GM12878 (cell line): ENCODE measurements around the gene NAT14. TPM values are rescaled to one million over a fixed set of nuclear protein-coding genes. Genes with fewer than 3 reads are reported as not detected.

Experiments used
- ATAC-seq: fragments of 200-7000 bp; cut with Tn5 transposase; 3 replicates; pipeline ENCODE4 v1.9.1; 2020; ENCODE audit warnings: mild to moderate bottlenecking, moderate library complexity
- BruUV-seq: library from RNA; stranded (reverse); fragments of 400-500 nt; replicated peaks from 2 replicates; lab custom pipeline; 2021; lab: Mats Ljungman, UMichigan
- CTCF ChIA-PET: fragments of 300-600 bp; sonication (Branson Sonifier 250); formaldehyde crosslinking; extraction: SDS; loops from one replicate; lab custom pipeline; 2021; ENCODE audit warnings: inconsistent platforms; lab: Yijun Ruan, JAX
- POLR2A ChIA-PET: fragments of 350-600 bp; formaldehyde crosslinking; extraction: SDS; loops from one replicate; lab custom pipeline; 2021; ENCODE audit warnings: inconsistent platforms; lab: Charles Lee
- RAD21 ChIA-PET: fragments of 300-600 bp; sonication (Branson Sonifier 250); formaldehyde crosslinking; loops from one replicate; lab custom pipeline; 2023; ENCODE audit warnings: antibody characterized with exemption; ENCODE audit not compliant: unreplicated experiment; lab: Charles Lee
- SMC1A ChIA-PET: fragments of 300-600 bp; sonication (Branson Sonifier 250); formaldehyde crosslinking; loops from one replicate; lab custom pipeline; 2023; ENCODE audit not compliant: unreplicated experiment, uncharacterized antibody; lab: Charles Lee
- DNase-seq: peaks from one replicate; pipeline ENCODE4 v3.0.0-alpha.2; 2011; ENCODE audit warnings: low read depth, low spot score
- FAIRE-seq: peaks from 3 replicates; lab custom pipeline; 2011; peaks lifted over from hg19 to GRCh38; lab: Jason Lieb, UNC
- H2AFZ ChIP-seq: 2 replicates; pipeline ENCODE4 v1.6.0; 2011; ENCODE audit warnings: low read depth, low read length, control low read depth; ENCODE audit not compliant: control insufficient read depth
- H3K27ac ChIP-seq: 2 replicates; pipeline ENCODE4 v1.5.1; 2011; ENCODE audit warnings: control low read depth; ENCODE audit not compliant: control insufficient read depth, insufficient read depth
- H3K27me3 ChIP-seq, 2 experiments: replicated peaks in 1 of 2; 2 replicates each; pipeline versions ENCODE4 v1.6.0 to v1.6.1; 2011; ENCODE audit warnings: low read length in 1 of 2; ENCODE audit not compliant: control insufficient read depth in 2 of 2, insufficient read depth in 2 of 2
- H3K36me3 ChIP-seq, 2 experiments: 2 replicates each; pipeline ENCODE4 v1.5.1; 2011; ENCODE audit warnings: low read length in 1 of 2; ENCODE audit not compliant: control insufficient read depth in 2 of 2, insufficient read depth in 2 of 2
- H3K4me1 ChIP-seq: 2 replicates; pipeline ENCODE4 v1.6.1; 2011; ENCODE audit warnings: mild to moderate bottlenecking, low read length, moderate library complexity, mixed read lengths; ENCODE audit not compliant: control insufficient read depth, insufficient read depth
- H3K4me2 ChIP-seq: 2 replicates; pipeline ENCODE4 v1.6.0; 2011; ENCODE audit warnings: control low read depth; ENCODE audit not compliant: control insufficient read depth, insufficient read depth
- H3K4me3 ChIP-seq: fragments of 200-600 bp; sonication (generic); 2 replicates; pipeline ENCODE4 v1.5.1; 2016
- H3K79me2 ChIP-seq: 2 replicates; pipeline ENCODE4 v1.6.0; 2011; ENCODE audit warnings: low read length; ENCODE audit not compliant: control insufficient read depth, insufficient read depth
- H3K9ac ChIP-seq: 2 replicates; pipeline ENCODE4 v1.8.0; 2011; ENCODE audit warnings: low read length, control low read depth, mixed read lengths; ENCODE audit not compliant: control insufficient read depth, insufficient read depth
- H3K9me3 ChIP-seq: replicated peaks from 3 replicates; pipeline ENCODE4 v1.5.1; 2011; ENCODE audit warnings: mild to moderate bottlenecking, low read length; ENCODE audit not compliant: control insufficient read depth, insufficient read depth
- H4K20me1 ChIP-seq: 2 replicates; pipeline ENCODE4 v1.6.0; 2011; ENCODE audit not compliant: control insufficient read depth, insufficient read depth
- JUND ChIP-seq: IDR thresholded peaks from 2 replicates; pipeline ENCODE4 v1.6.1; 2012; ENCODE audit warnings: low read depth, mild to moderate bottlenecking, low read length, improper control_type of control experiment, moderate library complexity
- WGBS: methylation state at CpG from one replicate; pipeline ENCODE4 v1.1.6; 2016; ENCODE audit warnings: low lambda C conversion rate; ENCODE audit not compliant: insufficient replicate concordance, insufficient coverage; ENCODE audit errors: missing lambda C conversion rate; 5-methylcytosine and 5-hydroxymethylcytosine counted together
- in situ Hi-C: fragments of 300-500 bp; cut with MboI; formaldehyde crosslinking; loops from 9 replicates; pipeline ENCODE4 v1.14.3; 2018; ENCODE audit warnings: mixed read lengths
- intact Hi-C: fragments of 100-400 bp; cut with micrococcal nuclease; formaldehyde crosslinking; loops from one replicate; pipeline ENCODE4 v1.14.2; 2022; ENCODE audit not compliant: unreplicated experiment
- polyA plus RNA-seq, 11 experiments: library from polyadenylated mRNA; depleted of rRNA in 4 of 11; unstranded in 6 of 11; stranded (reverse) in 5 of 11; fragments of >200 nt; fragmentation: Nextera tagmentation in 4 of 11; fragmentation: Illumina TruSeq in 1 of 11; extraction: Ambion mirVana in 4 of 11; extraction: Trizol in 1 of 11; gene quantifications; 1 replicate in 1 of 11; 2 replicates in 10 of 11; pipeline versions ENCODE4 v1.2.1 to v1.2.3, GENCODE V29; 2011 to 2016; ENCODE audit warnings: inconsistent platforms in 2 of 11, missing spikeins in 2 of 11, low read depth in 1 of 11
- total RNA-seq, 4 experiments: library from RNA; depleted of rRNA in 3 of 4; stranded (reverse); fragments of >200 nt in 3 of 4; fragmentation: Illumina TruSeq in 1 of 4; extraction: Trizol in 1 of 4; gene quantifications; 2 replicates each; pipeline versions ENCODE4 v1.2.1 to v1.2.3, GENCODE V29; 2013 to 2021
- TF ChIP-seq, protein P1 (sequence below): fragments of 450-650 bp; IDR thresholded peaks from 2 replicates; pipeline ENCODE4 v1.6.1; 2017; ENCODE audit warnings: mild to moderate bottlenecking, moderate library complexity
- TF ChIP-seq, protein P2 (sequence below): IDR thresholded peaks from 2 replicates; pipeline ENCODE4 v1.6.1; 2011; ENCODE audit warnings: borderline replicate concordance, low read depth, mild to moderate bottlenecking, moderate library complexity, low read length; ENCODE audit not compliant: insufficient read depth, poor library complexity, severe bottlenecking
- TF ChIP-seq, protein P3 (sequence below): fragments of 450-650 bp; IDR thresholded peaks from 2 replicates; pipeline ENCODE4 v1.6.1; 2016; ENCODE audit warnings: mild to moderate bottlenecking

The NAT14 gene
- total and polyA plus RNA-seq, 10 of the 15 experiments (the other 5 are each of a cell fraction or from before 2014, with no cell fraction given), result 0.87 to 23.6 (median 9.7) TPM

DNA sequence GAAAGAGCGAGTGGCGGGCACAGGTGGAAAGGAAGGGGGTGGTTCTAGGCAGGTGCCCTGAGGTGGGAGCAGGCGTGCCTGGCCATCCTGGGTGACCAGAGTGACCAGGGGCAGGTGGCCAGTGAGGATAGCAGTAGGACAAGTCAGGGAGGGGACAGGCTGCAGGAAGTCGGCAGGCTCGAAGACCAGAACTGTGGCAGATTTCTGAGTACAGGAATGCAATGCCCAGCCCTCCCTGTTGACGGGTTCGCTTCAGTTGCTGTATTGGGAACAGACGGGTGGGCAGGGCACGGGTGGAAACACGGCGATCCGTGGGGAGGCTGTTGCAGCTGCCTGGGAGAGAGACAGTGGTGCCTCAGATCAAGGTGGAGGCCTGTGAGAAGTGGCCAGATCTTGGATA lies 6.6 kb upstream of the NAT14 start:
- CTCF ChIA-PET, result interaction anchor here (3.7 kb wide), 1 partner anchor 26 kb away, joined by 26 read pairs; no protein-coding TSS in a partner anchor
- H3K36me3 ChIP-seq, result peaks cover 0 to 6% of the 10 kb centered on the region in 2 experiments; a peak in 2 of 4 replicates
- no peaks in the 10 kb centered on the region for H4K20me1 ChIP-seq
- no peak overlapping the region for H2AFZ ChIP-seq
- no peak overlapping the region for H3K4me3 ChIP-seq
- no peak for TF ChIP-seq JUND
- TF ChIP-seq, protein P1, sequence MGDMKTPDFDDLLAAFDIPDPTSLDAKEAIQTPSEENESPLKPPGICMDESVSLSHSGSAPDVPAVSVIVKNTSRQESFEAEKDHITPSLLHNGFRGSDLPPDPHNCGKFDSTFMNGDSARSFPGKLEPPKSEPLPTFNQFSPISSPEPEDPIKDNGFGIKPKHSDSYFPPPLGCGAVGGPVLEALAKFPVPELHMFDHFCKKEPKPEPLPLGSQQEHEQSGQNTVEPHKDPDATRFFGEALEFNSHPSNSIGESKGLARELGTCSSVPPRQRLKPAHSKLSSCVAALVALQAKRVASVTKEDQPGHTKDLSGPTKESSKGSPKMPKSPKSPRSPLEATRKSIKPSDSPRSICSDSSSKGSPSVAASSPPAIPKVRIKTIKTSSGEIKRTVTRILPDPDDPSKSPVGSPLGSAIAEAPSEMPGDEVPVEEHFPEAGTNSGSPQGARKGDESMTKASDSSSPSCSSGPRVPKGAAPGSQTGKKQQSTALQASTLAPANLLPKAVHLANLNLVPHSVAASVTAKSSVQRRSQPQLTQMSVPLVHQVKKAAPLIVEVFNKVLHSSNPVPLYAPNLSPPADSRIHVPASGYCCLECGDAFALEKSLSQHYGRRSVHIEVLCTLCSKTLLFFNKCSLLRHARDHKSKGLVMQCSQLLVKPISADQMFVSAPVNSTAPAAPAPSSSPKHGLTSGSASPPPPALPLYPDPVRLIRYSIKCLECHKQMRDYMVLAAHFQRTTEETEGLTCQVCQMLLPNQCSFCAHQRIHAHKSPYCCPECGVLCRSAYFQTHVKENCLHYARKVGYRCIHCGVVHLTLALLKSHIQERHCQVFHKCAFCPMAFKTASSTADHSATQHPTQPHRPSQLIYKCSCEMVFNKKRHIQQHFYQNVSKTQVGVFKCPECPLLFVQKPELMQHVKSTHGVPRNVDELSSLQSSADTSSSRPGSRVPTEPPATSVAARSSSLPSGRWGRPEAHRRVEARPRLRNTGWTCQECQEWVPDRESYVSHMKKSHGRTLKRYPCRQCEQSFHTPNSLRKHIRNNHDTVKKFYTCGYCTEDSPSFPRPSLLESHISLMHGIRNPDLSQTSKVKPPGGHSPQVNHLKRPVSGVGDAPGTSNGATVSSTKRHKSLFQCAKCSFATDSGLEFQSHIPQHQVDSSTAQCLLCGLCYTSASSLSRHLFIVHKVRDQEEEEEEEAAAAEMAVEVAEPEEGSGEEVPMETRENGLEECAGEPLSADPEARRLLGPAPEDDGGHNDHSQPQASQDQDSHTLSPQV, result no peak
- TF ChIP-seq, protein P2, sequence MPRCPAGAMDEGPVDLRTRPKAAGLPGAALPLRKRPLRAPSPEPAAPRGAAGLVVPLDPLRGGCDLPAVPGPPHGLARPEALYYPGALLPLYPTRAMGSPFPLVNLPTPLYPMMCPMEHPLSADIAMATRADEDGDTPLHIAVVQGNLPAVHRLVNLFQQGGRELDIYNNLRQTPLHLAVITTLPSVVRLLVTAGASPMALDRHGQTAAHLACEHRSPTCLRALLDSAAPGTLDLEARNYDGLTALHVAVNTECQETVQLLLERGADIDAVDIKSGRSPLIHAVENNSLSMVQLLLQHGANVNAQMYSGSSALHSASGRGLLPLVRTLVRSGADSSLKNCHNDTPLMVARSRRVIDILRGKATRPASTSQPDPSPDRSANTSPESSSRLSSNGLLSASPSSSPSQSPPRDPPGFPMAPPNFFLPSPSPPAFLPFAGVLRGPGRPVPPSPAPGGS, result no peak
- TF ChIP-seq, protein P3, sequence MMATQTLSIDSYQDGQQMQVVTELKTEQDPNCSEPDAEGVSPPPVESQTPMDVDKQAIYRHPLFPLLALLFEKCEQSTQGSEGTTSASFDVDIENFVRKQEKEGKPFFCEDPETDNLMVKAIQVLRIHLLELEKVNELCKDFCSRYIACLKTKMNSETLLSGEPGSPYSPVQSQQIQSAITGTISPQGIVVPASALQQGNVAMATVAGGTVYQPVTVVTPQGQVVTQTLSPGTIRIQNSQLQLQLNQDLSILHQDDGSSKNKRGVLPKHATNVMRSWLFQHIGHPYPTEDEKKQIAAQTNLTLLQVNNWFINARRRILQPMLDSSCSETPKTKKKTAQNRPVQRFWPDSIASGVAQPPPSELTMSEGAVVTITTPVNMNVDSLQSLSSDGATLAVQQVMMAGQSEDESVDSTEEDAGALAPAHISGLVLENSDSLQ, result no peak
- TF ChIP-seq, all 136 proteins: peak for 0
- RAD21 ChIA-PET, result no interaction called here
- in situ Hi-C loops, result no loop called here
- peaks cover 22% of the 10 kb centered on the region for H3K4me1 ChIP-seq
- no TSS peak for BruUV-seq
- 86% methylated on average over 12 of the region's 12 CpGs for WGBS
- FAIRE-seq, result no peak
- no peak overlapping the region for H3K27ac ChIP-seq
- peak overlapping the region; percentile 56 for H3K4me2 ChIP-seq
- H3K27me3 ChIP-seq, result no peaks in the 10 kb centered on the region
- no peak overlapping the region for H3K9ac ChIP-seq
- intact Hi-C loops, result no loop called here
- no peak for DNase-seq
- peaks cover 6% of the 10 kb centered on the region for H3K79me2 ChIP-seq
- H3K9me3 ChIP-seq, result no peaks in the 10 kb centered on the region
- SMC1A ChIA-PET, result interaction anchor here (0.6 kb wide), 1 partner anchor 203 kb away, joined by 3 read pairs; no protein-coding TSS in a partner anchor
- POLR2A ChIA-PET, result no interaction called here
- ATAC-seq, result no peak
